Hepatocyte (in vitro differentiated cells): ENCODE results near the gene PTPRN2. TPM values are rescaled to one million over a fixed set of nuclear protein-coding genes. Genes with fewer than 3 reads are reported as not detected.

ENCODE experiments used
- DNase-seq: peaks from one replicate; pipeline ENCODE4 v3.0.0-alpha.2; 2016; ENCODE audit warnings: low spot score
- H2AFZ ChIP-seq: fragments of 200-600 bp; sonication (generic); 2 replicates; pipeline ENCODE4 v1.6.0; 2016; ENCODE audit warnings: antibody characterized with exemption, mild to moderate bottlenecking
- H3K27ac ChIP-seq: fragments of 200-600 bp; sonication (generic); 2 replicates; pipeline ENCODE4 v1.5.1; 2016; ENCODE audit warnings: mild to moderate bottlenecking
- H3K27me3 ChIP-seq: fragments of 200-600 bp; sonication (generic); 2 replicates; pipeline ENCODE4 v1.6.1; 2016
- H3K36me3 ChIP-seq: fragments of 200-600 bp; sonication (generic); replicated peaks from 2 replicates; pipeline ENCODE4 v1.5.1; 2016; ENCODE audit warnings: low read depth; ENCODE audit not compliant: insufficient read depth
- H3K4me1 ChIP-seq: fragments of 200-600 bp; sonication (generic); 2 replicates; pipeline ENCODE4 v1.5.1; 2016; ENCODE audit warnings: mild to moderate bottlenecking, moderate library complexity; ENCODE audit not compliant: insufficient read depth
- H3K4me2 ChIP-seq: fragments of 200-600 bp; sonication (generic); 2 replicates; pipeline ENCODE4 v1.6.0; 2016
- H3K4me3 ChIP-seq: fragments of 200-600 bp; sonication (generic); 2 replicates; pipeline ENCODE4 v1.5.1; 2016; ENCODE audit warnings: mild to moderate bottlenecking
- H3K79me2 ChIP-seq: fragments of 200-600 bp; sonication (generic); 2 replicates; pipeline ENCODE4 v1.6.0; 2017; ENCODE audit warnings: mild to moderate bottlenecking
- H3K9me2 ChIP-seq: fragments of 200-600 bp; sonication (generic); replicated peaks from 2 replicates; pipeline ENCODE4 v1.6.0; 2017; ENCODE audit warnings: mild to moderate bottlenecking; ENCODE audit not compliant: insufficient read depth
- H3K9me3 ChIP-seq: fragments of 200-600 bp; sonication (generic); 2 replicates; pipeline ENCODE4 v1.5.1; 2016; ENCODE audit warnings: low read depth, mild to moderate bottlenecking
- H4K20me1 ChIP-seq: fragments of 200-600 bp; sonication (generic); 2 replicates; pipeline ENCODE4 v1.6.0; 2016; ENCODE audit warnings: mild to moderate bottlenecking; ENCODE audit not compliant: insufficient read depth, poor library complexity, severe bottlenecking
- EZH2 ChIP-seq: fragments of 200-600 bp; sonication (generic); IDR thresholded peaks from 2 replicates; pipeline ENCODE4 v1.6.1; 2016; ENCODE audit warnings: antibody characterized with exemption, mild to moderate bottlenecking, borderline replicate concordance
- EZH2phosphoT487 ChIP-seq: fragments of 200-600 bp; sonication (generic); IDR thresholded peaks from one replicate; pipeline ENCODE4 v1.6.1; 2018; ENCODE audit warnings: antibody characterized with exemption, mild to moderate bottlenecking, low read depth, moderate library complexity; ENCODE audit not compliant: unreplicated experiment, severe bottlenecking
- WGBS: methylation state at CpG from one replicate; pipeline ENCODE4 v1.1.6; 2016; ENCODE audit warnings: low lambda C conversion rate; ENCODE audit errors: missing lambda C conversion rate; 5-methylcytosine and 5-hydroxymethylcytosine counted together
- polyA plus RNA-seq: library from polyadenylated mRNA; unstranded; fragments of >200 nt; fragmentation: Nextera tagmentation; extraction: Ambion mirVana; gene quantifications from 2 replicates; pipeline ENCODE4 v1.2.1, GENCODE V29; 2016
- total RNA-seq: library from RNA; depleted of rRNA; stranded (reverse); fragments of >200 nt; gene quantifications from 2 replicates; pipeline ENCODE4 v1.2.3, GENCODE V29; 2014
- TF ChIP-seq, protein P1 (sequence below): fragments of 200-600 bp; sonication (generic); IDR thresholded peaks from 2 replicates; pipeline ENCODE4 v1.5.1; 2016; ENCODE audit warnings: antibody characterized with exemption, mild to moderate bottlenecking; ENCODE audit not compliant: poor library complexity

PTPRN2 gene
- total and polyA plus RNA-seq, 2 experiments from 2014 or later = 2.1 to 3.3 TPM

GRCh38 chr7:157977717-157978496 is 609.7 kb downstream of the PTPRN2 start:
- Histone ChIP-seq H3K9me3 (no peaks in the 10 kb centered on the region), H3K36me3 (no peaks in the 10 kb centered on the region), H3K27me3 (no peaks in the 10 kb centered on the region), H4K20me1 (no peaks in the 10 kb centered on the region), H3K4me2 (no peak overlapping the region), H3K9me2 (no peaks in the 10 kb centered on the region), H3K4me3 (no peak overlapping the region), H2AFZ (no peak overlapping the region), H3K4me1 (no peaks in the 10 kb centered on the region), H3K27ac (no peak overlapping the region), H3K79me2 (no peaks in the 10 kb centered on the region)
- DNase-seq = no peak
- WGBS = 87% methylated on average over 20 of the region's 20 CpGs
- no peak for TF ChIP-seq EZH2
- TF ChIP-seq, protein P1, sequence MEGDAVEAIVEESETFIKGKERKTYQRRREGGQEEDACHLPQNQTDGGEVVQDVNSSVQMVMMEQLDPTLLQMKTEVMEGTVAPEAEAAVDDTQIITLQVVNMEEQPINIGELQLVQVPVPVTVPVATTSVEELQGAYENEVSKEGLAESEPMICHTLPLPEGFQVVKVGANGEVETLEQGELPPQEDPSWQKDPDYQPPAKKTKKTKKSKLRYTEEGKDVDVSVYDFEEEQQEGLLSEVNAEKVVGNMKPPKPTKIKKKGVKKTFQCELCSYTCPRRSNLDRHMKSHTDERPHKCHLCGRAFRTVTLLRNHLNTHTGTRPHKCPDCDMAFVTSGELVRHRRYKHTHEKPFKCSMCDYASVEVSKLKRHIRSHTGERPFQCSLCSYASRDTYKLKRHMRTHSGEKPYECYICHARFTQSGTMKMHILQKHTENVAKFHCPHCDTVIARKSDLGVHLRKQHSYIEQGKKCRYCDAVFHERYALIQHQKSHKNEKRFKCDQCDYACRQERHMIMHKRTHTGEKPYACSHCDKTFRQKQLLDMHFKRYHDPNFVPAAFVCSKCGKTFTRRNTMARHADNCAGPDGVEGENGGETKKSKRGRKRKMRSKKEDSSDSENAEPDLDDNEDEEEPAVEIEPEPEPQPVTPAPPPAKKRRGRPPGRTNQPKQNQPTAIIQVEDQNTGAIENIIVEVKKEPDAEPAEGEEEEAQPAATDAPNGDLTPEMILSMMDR = no peak
- no peak for TF ChIP-seq EZH2phosphoT487

DNA sequence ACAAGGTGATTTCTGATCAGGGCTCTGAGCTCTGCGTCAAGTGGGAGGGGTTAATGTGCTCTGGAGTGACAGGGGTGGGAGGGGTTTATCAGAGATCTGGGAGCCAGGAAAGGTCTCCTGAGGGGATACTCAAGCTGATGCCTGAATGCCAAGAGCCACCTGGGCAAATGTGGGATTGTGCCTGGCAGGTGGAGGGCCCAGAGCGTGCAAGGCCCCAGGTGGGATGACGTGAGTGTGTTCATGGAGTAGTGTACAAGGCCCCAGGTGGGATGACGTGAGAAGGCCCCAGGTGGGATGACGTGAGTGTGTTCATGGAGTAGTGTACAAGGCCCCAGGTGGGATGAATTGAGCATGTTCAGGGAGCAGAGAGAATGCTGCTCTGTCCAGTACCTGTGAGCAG is 610.3 kb downstream of the PTPRN2 start:
- DNase-seq = no peak
- H3K79me2 ChIP-seq = no peaks in the 10 kb centered on the region
- no peak for TF ChIP-seq EZH2
- no peak for TF ChIP-seq EZH2phosphoT487

GRCh38 chr7:157976406-157976805 is 611.2 kb downstream of the PTPRN2 start:
- Histone ChIP-seq H3K9me2 (no peaks in the 10 kb centered on the region), H3K79me2 (no peaks in the 10 kb centered on the region), H3K27me3 (no peaks in the 10 kb centered on the region), H3K4me2 (no peak overlapping the region), H2AFZ (no peak overlapping the region), H3K9me3 (no peaks in the 10 kb centered on the region), H3K4me3 (no peak overlapping the region), H4K20me1 (no peaks in the 10 kb centered on the region), H3K4me1 (no peaks in the 10 kb centered on the region), H3K27ac (no peak overlapping the region), H3K36me3 (no peaks in the 10 kb centered on the region)
- no peak for TF ChIP-seq EZH2
- TF ChIP-seq, protein P1 = no peak
- no peak for TF ChIP-seq EZH2phosphoT487
- 97% methylated on average over 10 of the region's 10 CpGs for WGBS
- no peak for DNase-seq

More for the DNA sequence above, 610.3 kb downstream of the PTPRN2 start:
- 94% methylated on average over 5 of the region's 5 CpGs for WGBS
- Histone ChIP-seq H3K27ac (no peak overlapping the region), H3K4me2 (no peak overlapping the region), H2AFZ (no peak overlapping the region), H4K20me1 (no peaks in the 10 kb centered on the region), H3K9me2 (no peaks in the 10 kb centered on the region), H3K4me3 (no peak overlapping the region), H3K27me3 (no peaks in the 10 kb centered on the region), H3K36me3 (no peaks in the 10 kb centered on the region), H3K4me1 (no peaks in the 10 kb centered on the region), H3K9me3 (no peaks in the 10 kb centered on the region)
